Stimulated activated CD4-positive, alpha-beta T cell treated with anti-CD3 and anti-CD28 coated beads, TNF-alpha, amount 100 ng/mL, for 48 hours (primary cell): Measurements from ENCODE around the gene RCE1.
A peak's percentile ranks its signal among the peaks of the same experiment; 100 is the strongest.

ENCODE experiments used
- DNase-seq, 3 donors: peaks; one replicate each; pipeline ENCODE4 v3.0.0-alpha.2; 2020; ENCODE audit warnings: low read depth in 3 of 3

RCE1 gene

DNA sequence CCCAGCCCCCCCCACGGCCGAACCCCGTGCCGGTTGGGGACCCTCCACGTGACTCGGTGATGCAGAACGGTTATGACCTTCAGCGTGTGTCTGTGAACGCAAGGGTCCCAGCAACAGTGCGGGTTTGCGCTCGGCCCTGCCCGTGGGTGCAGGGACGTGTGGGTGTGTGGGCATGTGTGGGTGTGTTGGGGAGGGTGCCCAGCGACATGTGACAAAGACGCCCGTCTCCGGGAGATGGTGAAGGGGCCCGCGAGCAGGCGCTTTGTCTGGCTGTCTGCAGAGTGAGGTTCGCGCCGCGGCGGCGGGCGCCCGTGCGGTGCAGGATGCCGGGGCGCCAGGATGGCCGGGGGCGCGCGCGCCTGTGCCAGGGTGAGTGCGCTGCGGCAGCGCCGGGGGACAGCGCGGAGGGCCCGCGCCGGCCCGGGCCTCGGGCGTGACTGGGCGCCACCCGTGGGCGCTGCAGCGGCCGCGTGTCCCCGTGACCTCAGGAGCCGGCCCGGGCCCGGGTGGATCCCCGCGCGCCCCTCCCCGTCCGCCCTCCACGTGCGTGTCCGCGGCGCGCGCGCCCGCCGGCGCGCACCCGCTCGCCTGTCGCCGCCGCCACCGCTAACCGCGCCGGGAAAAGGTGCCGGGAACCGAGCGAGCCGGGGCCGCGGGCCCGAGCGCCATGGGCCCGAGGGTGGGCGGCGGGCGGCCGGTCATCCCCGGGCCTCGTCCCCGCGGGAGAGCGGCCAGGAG lies 13.4 kb downstream of the RCE1 start, which contains the start of gene LRFN4:
Gene LRFN4 (plus strand): TSS at position 569 of the 738 bp plus-strand sequence. CDS start 681 bp downstream, outside the sequence.
- DNase-seq: peak in 1 of 3 donors; percentile 17

DNA sequence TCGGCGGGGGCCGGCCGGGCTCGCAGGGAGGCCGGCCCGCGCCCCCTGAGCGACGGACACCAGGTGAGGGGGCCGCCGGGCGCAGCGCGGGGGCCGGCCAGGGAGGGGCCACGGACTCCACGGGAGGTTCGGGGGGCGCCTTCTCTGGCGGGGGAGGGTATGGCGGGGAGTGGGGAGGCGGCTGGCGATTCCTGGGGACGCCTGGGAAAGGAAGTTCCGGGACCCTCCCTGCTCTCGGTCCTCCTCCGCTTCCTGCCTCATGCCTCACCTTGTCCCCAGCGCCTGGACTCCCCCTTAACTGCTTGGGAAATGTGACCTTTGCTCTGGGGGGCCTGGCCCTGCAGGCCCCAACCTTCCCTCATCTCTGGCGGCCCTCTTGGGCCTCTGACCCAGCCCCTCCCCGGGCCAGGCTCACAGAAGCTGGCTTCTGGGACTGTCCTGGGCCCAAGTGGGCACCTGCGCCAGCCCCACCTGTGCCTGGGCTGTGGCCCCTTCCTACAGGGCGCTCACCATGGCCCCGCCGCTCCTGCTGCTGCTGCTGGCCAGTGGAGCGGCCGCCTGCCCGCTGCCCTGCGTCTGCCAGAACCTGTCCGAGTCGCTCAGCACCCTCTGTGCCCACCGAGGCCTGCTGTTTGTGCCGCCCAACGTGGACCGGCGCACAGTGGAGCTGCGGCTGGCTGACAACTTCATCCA lies 14.1 kb downstream of the RCE1 start:
- DNase-seq: no peak

DNA sequence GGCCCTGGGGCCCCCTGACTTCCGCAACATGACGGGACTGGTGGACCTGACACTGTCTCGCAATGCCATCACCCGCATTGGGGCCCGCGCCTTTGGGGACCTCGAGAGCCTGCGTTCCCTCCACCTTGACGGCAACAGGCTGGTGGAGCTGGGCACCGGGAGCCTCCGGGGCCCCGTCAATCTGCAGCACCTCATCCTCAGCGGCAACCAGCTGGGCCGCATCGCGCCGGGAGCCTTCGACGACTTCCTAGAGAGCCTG lies 14.6 kb downstream of the RCE1 start:
- no peak for DNase-seq

DNA sequence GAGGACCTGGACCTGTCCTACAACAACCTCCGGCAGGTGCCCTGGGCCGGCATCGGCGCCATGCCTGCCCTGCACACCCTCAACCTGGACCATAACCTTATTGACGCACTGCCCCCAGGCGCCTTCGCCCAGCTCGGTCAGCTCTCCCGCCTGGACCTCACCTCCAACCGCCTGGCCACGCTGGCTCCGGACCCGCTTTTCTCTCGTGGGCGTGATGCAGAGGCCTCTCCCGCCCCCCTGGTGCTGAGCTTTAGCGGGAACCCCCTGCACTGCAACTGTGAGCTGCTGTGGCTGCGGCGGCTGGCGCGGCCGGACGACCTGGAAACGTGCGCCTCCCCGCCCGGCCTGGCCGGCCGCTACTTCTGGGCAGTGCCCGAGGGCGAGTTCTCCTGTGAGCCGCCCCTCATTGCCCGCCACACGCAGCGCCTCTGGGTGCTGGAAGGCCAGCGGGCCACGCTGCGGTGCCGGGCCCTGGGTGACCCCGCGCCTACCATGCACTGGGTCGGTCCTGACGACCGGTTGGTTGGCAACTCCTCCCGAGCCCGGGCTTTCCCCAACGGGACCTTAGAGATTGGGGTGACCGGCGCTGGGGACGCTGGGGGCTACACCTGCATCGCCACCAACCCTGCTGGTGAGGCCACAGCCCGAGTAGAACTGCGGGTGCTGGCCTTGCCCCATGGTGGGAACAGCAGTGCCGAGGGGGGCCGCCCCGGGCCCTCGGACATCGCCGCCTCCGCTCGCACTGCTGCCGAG lies 15.1 kb downstream of the RCE1 start:
- DNase-seq: no peak

GRCh38 chr11:66858939-66859685 lies 15.9 kb downstream of the RCE1 start:
- no peak for DNase-seq

DNA sequence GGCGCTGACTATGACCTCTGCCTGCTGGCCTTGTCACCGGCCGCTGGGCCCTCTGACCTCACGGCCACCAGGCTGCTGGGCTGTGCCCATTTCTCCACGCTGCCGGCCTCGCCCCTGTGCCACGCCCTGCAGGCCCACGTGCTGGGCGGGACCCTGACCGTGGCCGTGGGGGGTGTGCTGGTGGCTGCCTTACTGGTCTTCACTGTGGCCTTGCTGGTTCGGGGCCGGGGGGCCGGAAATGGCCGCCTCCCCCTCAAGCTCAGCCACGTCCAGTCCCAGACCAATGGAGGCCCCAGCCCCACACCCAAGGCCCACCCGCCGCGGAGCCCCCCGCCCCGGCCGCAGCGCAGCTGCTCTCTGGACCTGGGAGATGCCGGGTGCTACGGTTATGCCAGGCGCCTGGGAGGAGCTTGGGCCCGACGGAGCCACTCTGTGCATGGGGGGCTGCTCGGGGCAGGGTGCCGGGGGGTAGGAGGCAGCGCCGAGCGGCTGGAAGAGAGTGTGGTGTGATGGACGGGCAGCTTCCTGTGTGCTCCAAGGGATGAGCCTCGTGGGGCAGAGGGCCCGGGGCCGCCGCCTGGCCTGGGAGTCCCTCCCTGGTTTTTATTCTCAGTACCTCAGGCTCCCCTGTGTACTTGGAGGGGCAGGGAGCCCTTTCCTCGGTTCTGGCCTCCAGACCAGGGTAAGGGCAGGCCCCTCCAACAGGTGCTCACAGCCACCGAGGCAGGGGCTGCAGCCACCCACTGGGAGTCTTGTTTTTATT lies 16.6 kb downstream of the RCE1 start:
- DNase-seq: no peak

DNA sequence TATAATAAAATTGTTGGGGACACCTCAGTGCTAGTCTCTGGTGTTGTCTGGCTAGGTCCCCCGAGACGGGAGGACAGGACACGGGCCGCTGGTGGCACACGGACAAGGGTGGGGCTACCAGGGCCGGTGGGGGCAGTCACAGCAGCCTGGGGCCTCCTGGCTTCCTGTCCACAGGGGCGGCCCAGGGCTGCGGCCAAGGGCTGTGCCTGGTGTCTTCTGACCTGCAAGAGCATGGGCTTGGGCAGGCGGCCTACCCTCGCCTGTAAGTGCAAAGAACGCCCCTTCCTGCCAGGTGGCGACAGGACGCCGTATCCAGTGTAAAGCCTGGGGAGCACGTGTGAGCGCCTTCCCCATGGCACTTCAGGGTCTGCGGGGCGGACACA lies 17.2 kb downstream of the RCE1 start:
- DNase-seq: no peak

GRCh38 chr11:66861038-66861773 lies 18.0 kb downstream of the RCE1 start:
- DNase-seq: no peak

DNA sequence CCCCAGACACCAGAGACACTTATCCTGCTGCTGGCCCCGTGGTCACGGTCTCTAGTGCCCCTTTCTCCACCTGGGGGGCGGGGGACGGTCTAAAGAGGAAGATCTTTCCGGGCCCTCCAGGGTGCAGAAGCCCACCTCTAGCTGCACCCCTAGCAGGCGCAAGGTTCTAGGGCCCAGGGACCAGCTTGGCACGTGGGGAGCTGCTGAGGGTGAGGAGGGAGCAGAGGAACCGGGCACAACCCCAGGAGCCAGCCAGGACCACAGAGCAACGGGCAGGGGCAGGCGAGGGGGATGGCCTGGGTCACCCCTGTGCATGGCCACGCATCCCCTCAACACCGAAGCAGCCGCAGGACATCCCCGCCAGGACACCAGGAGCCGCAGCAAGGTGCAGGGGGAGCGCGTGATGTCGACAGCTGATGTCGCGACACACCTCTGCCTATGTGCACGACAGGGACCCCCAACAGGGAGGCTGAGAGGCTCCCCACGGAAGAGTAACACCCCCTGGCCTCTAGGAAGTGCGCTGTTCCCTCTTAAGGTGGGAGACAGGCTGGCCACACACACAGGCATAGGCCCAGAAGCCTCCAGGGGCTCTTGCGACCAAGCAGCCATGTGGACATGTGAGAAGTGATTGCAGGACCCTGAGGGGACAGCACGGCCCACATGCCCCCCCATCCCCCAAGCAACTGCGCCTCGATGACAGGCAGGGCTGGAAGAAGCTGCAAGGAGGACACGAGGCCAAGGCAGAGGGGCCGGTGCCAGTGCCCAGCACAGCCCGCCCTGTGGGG lies 18.7 kb downstream of the RCE1 start:
- no peak for DNase-seq

GRCh38 chr11:66862559-66863037 lies 19.4 kb downstream of the RCE1 start:
- DNase-seq: no peak

DNA sequence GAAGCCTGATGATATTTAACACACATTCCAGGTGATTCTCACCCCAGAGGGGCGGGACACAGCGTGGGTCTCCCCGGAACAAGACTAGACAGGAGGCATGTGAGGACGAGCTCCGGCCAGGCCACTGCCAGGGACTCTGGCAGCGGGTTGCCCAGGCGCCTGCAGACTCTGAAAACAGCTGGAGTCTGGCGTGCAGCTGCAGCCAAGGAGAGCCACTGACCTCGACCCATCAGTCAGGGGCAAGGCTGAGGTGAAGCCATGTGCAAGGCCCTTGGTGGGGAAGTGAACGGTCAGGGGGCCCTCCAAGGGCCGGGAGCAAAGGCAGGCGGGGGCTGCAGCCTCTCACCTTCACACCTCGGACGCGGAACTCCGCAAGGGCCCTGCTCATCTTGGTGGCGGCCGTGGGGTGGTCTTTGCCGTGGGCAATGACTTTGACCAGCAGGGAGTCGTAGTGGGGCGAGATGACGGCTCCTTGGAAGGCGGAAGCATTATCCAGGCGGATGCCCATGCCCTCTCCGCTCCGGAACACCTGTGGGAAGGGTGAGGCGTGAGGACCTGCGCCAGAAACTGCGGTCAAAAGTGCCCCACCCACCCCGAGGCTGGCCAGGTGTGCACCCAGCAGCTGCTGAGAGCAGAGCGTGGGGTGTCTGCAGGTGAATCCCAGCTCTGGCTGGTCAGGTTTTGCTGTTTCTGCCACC lies 20.3 kb downstream of the RCE1 start:
- no peak for DNase-seq

DNA sequence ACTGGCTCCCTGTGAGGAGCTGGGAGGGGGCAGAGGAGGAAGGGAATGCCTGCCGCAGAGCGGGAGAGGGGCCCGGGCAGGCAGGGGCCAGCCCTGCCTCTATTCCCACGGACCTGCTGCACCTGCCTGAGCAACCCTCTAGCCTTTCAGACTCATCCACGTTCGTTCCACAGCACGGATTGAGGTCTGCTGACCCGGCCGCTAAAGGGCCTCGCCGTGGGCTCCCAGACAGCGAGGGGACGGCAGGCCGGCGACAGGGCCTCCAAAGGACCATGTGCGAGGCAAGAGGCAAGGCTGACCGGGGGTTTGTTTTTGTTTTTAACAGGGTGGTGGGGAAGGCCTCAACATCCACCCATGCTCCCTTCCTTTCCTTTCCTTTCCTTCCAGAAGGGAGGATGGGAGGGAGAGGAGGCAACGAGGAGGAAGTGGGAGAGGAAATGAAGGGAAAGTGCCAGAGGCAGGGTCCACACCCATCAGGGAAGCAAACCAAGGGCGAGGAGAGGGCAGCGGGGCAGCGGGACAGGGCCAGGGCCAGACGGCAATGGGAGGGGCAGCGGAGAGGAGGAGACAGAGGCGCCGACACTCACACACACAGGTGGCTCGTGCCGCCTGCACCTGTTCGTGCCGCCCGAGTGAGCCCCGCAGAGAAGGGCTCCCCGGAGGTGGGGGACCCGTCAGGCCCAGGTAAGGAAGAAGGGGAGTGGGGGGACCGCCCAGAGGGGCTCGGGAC lies 21.1 kb downstream of the RCE1 start:
- no peak for DNase-seq

DNA sequence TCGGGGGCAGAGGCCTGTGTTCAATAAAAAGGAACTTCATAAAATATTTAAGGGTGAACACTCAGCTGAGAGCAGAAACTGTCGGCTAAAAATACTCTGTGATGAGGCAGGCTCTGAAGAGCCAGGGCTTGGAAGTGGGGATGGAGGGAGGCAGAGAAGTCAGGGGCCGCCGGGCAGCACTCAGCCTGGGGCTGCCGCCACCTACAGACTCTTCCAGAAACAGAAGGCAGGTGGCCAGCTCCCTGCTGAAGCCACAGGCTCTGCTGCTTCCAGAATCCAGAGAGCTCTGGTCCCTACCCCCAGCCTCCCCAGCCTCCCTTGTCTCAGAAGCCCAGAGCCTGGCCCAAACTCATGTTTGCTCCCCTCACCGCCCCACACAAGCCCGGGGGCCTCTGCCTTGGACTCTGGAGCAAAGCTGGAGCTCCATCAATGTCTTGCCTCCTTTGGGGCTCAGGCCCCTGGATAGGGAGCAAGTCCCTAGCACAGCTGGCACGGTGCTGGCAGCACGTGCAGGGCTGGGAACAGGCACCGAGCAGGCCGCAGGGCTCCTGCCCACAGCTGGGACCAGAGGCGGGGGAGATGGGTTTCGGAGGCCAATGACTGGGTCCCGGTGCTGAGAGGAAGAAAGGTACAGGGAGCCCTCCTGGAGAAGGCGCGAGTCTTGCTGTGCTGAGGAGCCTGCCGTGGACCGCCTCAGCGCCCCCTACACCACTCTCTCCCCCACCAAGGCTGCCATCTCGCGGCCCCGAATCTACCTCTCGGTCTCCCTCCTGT lies 21.9 kb downstream of the RCE1 start:
- no peak for DNase-seq

GRCh38 chr11:66866007-66866406 lies 22.8 kb downstream of the RCE1 start:
- DNase-seq: no peak

DNA sequence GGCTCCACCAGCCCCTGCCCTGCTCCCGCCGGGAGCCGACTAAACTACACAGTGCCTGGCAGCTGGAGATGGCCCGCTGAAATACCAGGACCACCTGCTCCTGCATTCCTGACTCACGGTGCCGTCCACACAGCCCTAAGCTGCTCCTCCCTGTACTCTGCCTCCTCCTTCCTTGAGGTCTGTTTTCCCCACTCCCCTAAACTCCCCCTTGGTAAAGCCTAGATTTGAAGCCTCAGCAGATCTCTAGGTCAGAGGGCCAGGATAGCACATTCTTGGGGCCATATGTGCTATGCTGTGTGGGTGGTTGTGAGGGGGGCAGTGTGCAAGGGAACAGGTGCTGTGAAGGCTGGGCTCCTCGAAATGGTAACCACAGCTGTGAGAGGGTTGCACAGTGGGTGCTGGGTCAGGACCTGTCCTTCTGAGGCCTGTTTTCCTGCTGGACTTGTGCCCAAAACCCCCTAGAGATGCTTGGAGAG lies 23.3 kb downstream of the RCE1 start:
- DNase-seq: no peak

GRCh38 chr11:66867425-66868040 lies 24.3 kb downstream of the RCE1 start:
- no peak for DNase-seq

- DNase-seq: no peak
Observed at GRCh38 chr11:66868082-66868725, 25.0 kb downstream of the RCE1 start.
